Measurements from ENCODE around the gene IFNA2. TPM values are rescaled to one million over a fixed set of nuclear protein-coding genes. Genes with fewer than 3 reads are reported as not detected.

The IFNA2 gene
- total RNA-seq, 1 experiment from 2014 or later: not detected

GRCh38 chr9:21348430-21348970 is 36.7 kb downstream of the IFNA2 start:
- Histone ChIP-seq H3K4me3 (ENCODE audit: low read depth, low read length, poor library complexity, severe bottlenecking) (no peak overlapping the region), H3K4me1 (ENCODE audit: insufficient read depth, low read length, poor library complexity, severe bottlenecking) (no peaks in the 10 kb centered on the region), H3K27me3 (replicated peaks; ENCODE audit: insufficient read depth, low read depth, low read length, poor library complexity) (no peaks in the 10 kb centered on the region), H3K36me3 (ENCODE audit: insufficient read depth, low read length, poor library complexity, severe bottlenecking) (no peaks in the 10 kb centered on the region), H3K27ac (ENCODE audit: low read depth, low read length, poor library complexity, severe bottlenecking) (no peak overlapping the region), H3K9me3 (ENCODE audit: low read depth, low read length, poor library complexity, severe bottlenecking) (no peaks in the 10 kb centered on the region)
- ChIA-PET CTCF (no interaction called here), POLR2A (ENCODE audit: low non-redundant PET) (no interaction called here)
- TF ChIP-seq CTCF (conservative IDR thresholded peaks at IDR 0.05; ENCODE audit: low read depth, low read length): no peak
- BruUV-seq (replicated peaks): no TSS peak
- DNase-seq (ENCODE audit: low spot score): no peak
- intact Hi-C loops (cut with micrococcal nuclease; ENCODE audit: unreplicated experiment): no loop called here

GRCh38 chr9:21340735-21341134 is 44.5 kb downstream of the IFNA2 start:
- H3K4me1 ChIP-seq (ENCODE audit: insufficient read depth, low read length, poor library complexity, severe bottlenecking): no peaks in the 10 kb centered on the region
- no peaks in the 10 kb centered on the region for H3K36me3 ChIP-seq (ENCODE audit: insufficient read depth, low read length, poor library complexity, severe bottlenecking)
- H3K27me3 ChIP-seq (replicated peaks; ENCODE audit: insufficient read depth, low read depth, low read length, poor library complexity): no peaks in the 10 kb centered on the region
- no TSS peak for BruUV-seq (replicated peaks)
- no peaks in the 10 kb centered on the region for H3K9me3 ChIP-seq (ENCODE audit: low read depth, low read length, poor library complexity, severe bottlenecking)
- TF ChIP-seq EZH2 (IDR thresholded peaks at IDR 0.05; ENCODE audit: borderline replicate concordance, low read depth, low read length, poor library complexity, severe bottlenecking) (no peak), CTCF (conservative IDR thresholded peaks at IDR 0.05; ENCODE audit: low read depth, low read length) (no peak)
- CTCF ChIA-PET: no interaction called here
- intact Hi-C loops (cut with micrococcal nuclease; ENCODE audit: unreplicated experiment): no loop called here
- no peak for DNase-seq (ENCODE audit: low spot score)
- H3K4me3 ChIP-seq (ENCODE audit: low read depth, low read length, poor library complexity, severe bottlenecking): no peak overlapping the region
- H3K27ac ChIP-seq (ENCODE audit: low read depth, low read length, poor library complexity, severe bottlenecking): no peak overlapping the region
- POLR2A ChIA-PET (ENCODE audit: low non-redundant PET): no interaction called here

- Histone ChIP-seq H3K27ac (ENCODE audit: low read depth, low read length, poor library complexity, severe bottlenecking) (no peak overlapping the region), H3K36me3 (ENCODE audit: insufficient read depth, low read length, poor library complexity, severe bottlenecking) (no peaks in the 10 kb centered on the region), H3K4me3 (ENCODE audit: low read depth, low read length, poor library complexity, severe bottlenecking) (no peak overlapping the region), H3K27me3 (replicated peaks; ENCODE audit: insufficient read depth, low read depth, low read length, poor library complexity) (no peaks in the 10 kb centered on the region), H3K9me3 (ENCODE audit: low read depth, low read length, poor library complexity, severe bottlenecking) (no peaks in the 10 kb centered on the region), H3K4me1 (ENCODE audit: insufficient read depth, low read length, poor library complexity, severe bottlenecking) (no peaks in the 10 kb centered on the region)
- intact Hi-C loops (cut with micrococcal nuclease; ENCODE audit: unreplicated experiment): no loop called here
- CTCF ChIA-PET: no interaction called here
- BruUV-seq (replicated peaks): no TSS peak
- POLR2A ChIA-PET (ENCODE audit: low non-redundant PET): no interaction called here
- no peak for DNase-seq (ENCODE audit: low spot score)
- no peak for TF ChIP-seq CTCF (conservative IDR thresholded peaks at IDR 0.05; ENCODE audit: low read depth, low read length)
- TF ChIP-seq EZH2 (IDR thresholded peaks at IDR 0.05; ENCODE audit: borderline replicate concordance, low read depth, low read length, poor library complexity, severe bottlenecking): no peak
Measured at GRCh38 chr9:21336457-21336856, 48.7 kb downstream of the IFNA2 start.
